ENCODE results near the gene STRN4.

Gene STRN4

GRCh38 chr19:46742926-46743480, 3.2 kb downstream of the STRN4 start:
- no peak for DNase-seq

- no peak for DNase-seq
These were observed 4.8 kb downstream of the STRN4 start for GRCh38 chr19:46741447-46741846.

GRCh38 chr19:46739290-46739771, 6.9 kb downstream of the STRN4 start:
- no peak for DNase-seq

- no peak for DNase-seq
These were observed 8.5 kb downstream of the STRN4 start for GRCh38 chr19:46737761-46738171.

GRCh38 chr19:46737298-46737654, 9.0 kb downstream of the STRN4 start:
- no peak for DNase-seq

- no peak for DNase-seq
These were observed 9.5 kb downstream of the STRN4 start for GRCh38 chr19:46736531-46737297.

- DNase-seq = no peak
These were observed 12.5 kb downstream of the STRN4 start for GRCh38 chr19:46733690-46734292.

- DNase-seq = no peak
These were observed 13.1 kb downstream of the STRN4 start for GRCh38 chr19:46732966-46733689.

GRCh38 chr19:46732172-46732938, 13.9 kb downstream of the STRN4 start:
- DNase-seq = no peak

GRCh38 chr19:46731584-46731983, 14.7 kb downstream of the STRN4 start:
- DNase-seq = no peak

GRCh38 chr19:46731007-46731501, 15.2 kb downstream of the STRN4 start:
- DNase-seq = no peak

GRCh38 chr19:46730595-46730994, 15.7 kb downstream of the STRN4 start:
- DNase-seq = no peak

GRCh38 chr19:46730187-46730586, 16.1 kb downstream of the STRN4 start:
- DNase-seq = no peak

GRCh38 chr19:46729696-46730095, 16.6 kb downstream of the STRN4 start:
- DNase-seq = no peak

GRCh38 chr19:46728693-46729339, 17.4 kb downstream of the STRN4 start:
- no peak for DNase-seq

GRCh38 chr19:46728208-46728607, 18.0 kb downstream of the STRN4 start:
- no peak for DNase-seq

- DNase-seq = no peak
These were observed 18.5 kb downstream of the STRN4 start for GRCh38 chr19:46727757-46728156.

- DNase-seq = no peak
These were observed 19.2 kb downstream of the STRN4 start for GRCh38 chr19:46726971-46727501.

GRCh38 chr19:46726551-46726950, 19.7 kb downstream of the STRN4 start:
- no peak for DNase-seq

GRCh38 chr19:46725859-46726393, 20.3 kb downstream of the STRN4 start:
- DNase-seq = no peak

- DNase-seq = no peak
These were observed 21.0 kb downstream of the STRN4 start for GRCh38 chr19:46725036-46725820.

Measured in cortex of kidney (tissue), 1 donor.